ENCODE results near the gene TTLL6.

Gene TTLL6

GRCh38 chr17:48767263-48767774 is 49.7 kb downstream of the TTLL6 start:
- in situ Hi-C loops (cut with HindIII; ENCODE audit: low sequenced_read_pairs): no loop called here

GRCh38 chr17:48761114-48761513 is 55.9 kb downstream of the TTLL6 start:
- in situ Hi-C loops (cut with HindIII; ENCODE audit: low sequenced_read_pairs): no loop called here

GRCh38 chr17:48760411-48760810 is 56.6 kb downstream of the TTLL6 start:
- in situ Hi-C loops (cut with HindIII; ENCODE audit: low sequenced_read_pairs): no loop called here

GRCh38 chr17:48759288-48759687 is 57.7 kb downstream of the TTLL6 start:
- in situ Hi-C loops (cut with HindIII; ENCODE audit: low sequenced_read_pairs): no loop called here

GRCh38 chr17:48757524-48757961 is 59.5 kb downstream of the TTLL6 start:
- in situ Hi-C loops (cut with HindIII; ENCODE audit: low sequenced_read_pairs): no loop called here

GRCh38 chr17:48756830-48757251 is 60.2 kb downstream of the TTLL6 start:
- in situ Hi-C loops (cut with HindIII; ENCODE audit: low sequenced_read_pairs): no loop called here

GRCh38 chr17:48755356-48755755 is 61.7 kb downstream of the TTLL6 start:
- in situ Hi-C loops (cut with HindIII; ENCODE audit: low sequenced_read_pairs): no loop called here

- in situ Hi-C loops (cut with HindIII; ENCODE audit: low sequenced_read_pairs): loop anchor here (5.0 kb wide), 1 partner anchor 48 kb away; no protein-coding TSS in a partner anchor
Measured at GRCh38 chr17:48754500-48755261, 62.3 kb downstream of the TTLL6 start.

GRCh38 chr17:48753794-48754499 is 63.1 kb downstream of the TTLL6 start:
- in situ Hi-C loops (cut with HindIII; ENCODE audit: low sequenced_read_pairs): loop anchor here (5.0 kb wide), 1 partner anchor 48 kb away; no protein-coding TSS in a partner anchor

GRCh38 chr17:48752399-48753288 is 64.4 kb downstream of the TTLL6 start:
- in situ Hi-C loops (cut with HindIII; ENCODE audit: low sequenced_read_pairs): loop anchor here (5.0 kb wide), 1 partner anchor 50 kb away; no protein-coding TSS in a partner anchor

GRCh38 chr17:48751733-48752398 is 65.2 kb downstream of the TTLL6 start:
- in situ Hi-C loops (cut with HindIII; ENCODE audit: low sequenced_read_pairs): loop anchor here (5.0 kb wide), 1 partner anchor 50 kb away; no protein-coding TSS in a partner anchor

GRCh38 chr17:48751172-48751571 is 65.9 kb downstream of the TTLL6 start:
- in situ Hi-C loops (cut with HindIII; ENCODE audit: low sequenced_read_pairs): loop anchor here (5.0 kb wide), 1 partner anchor 51 kb away; no protein-coding TSS in a partner anchor

GRCh38 chr17:48749621-48750553 is 67.1 kb downstream of the TTLL6 start:
- in situ Hi-C loops (cut with HindIII; ENCODE audit: low sequenced_read_pairs): loop anchor here (5.0 kb wide), 1 partner anchor 52 kb away; no protein-coding TSS in a partner anchor

- in situ Hi-C loops (cut with HindIII; ENCODE audit: low sequenced_read_pairs): no loop called here
Measured at GRCh38 chr17:48748718-48749566, 68.1 kb downstream of the TTLL6 start.

- in situ Hi-C loops (cut with HindIII; ENCODE audit: low sequenced_read_pairs): no loop called here
Measured at GRCh38 chr17:48747445-48748363, 69.3 kb downstream of the TTLL6 start.

- in situ Hi-C loops (cut with HindIII; ENCODE audit: low sequenced_read_pairs): no loop called here
Measured at GRCh38 chr17:48746916-48747444, 70.0 kb downstream of the TTLL6 start.

Data from DLD1 (cell line).